Measurements from ENCODE around the gene KCNJ12. TPM values are rescaled to one million over a fixed set of nuclear protein-coding genes. Genes with fewer than 3 reads are reported as not detected.

KCNJ12 gene
- total and polyA plus RNA-seq, 2 of the 4 experiments (the other 2 are of a cell fraction), result under 0.01 to 0.10 TPM

GRCh38 chr17:21464611-21465021, 88.5 kb downstream of the KCNJ12 start:
- Histone ChIP-seq H3K4me2 (ENCODE audit: low read depth, low read length) (no peak overlapping the region), H3K4me1 (ENCODE audit: control insufficient read depth, insufficient read depth, low read length) (no peaks in the 10 kb centered on the region; the same call in 1 of the 2 replicates), H3K27ac (ENCODE audit: insufficient read depth, low read length) (no peak overlapping the region), H3K36me3 (ENCODE audit: control insufficient read depth, insufficient read depth, low read length) (no peaks in the 10 kb centered on the region), H2BK15ac (ENCODE audit: low read depth, low read length) (no peak overlapping the region), H3K9ac (ENCODE audit: low read depth, low read length) (no peak overlapping the region), H3K9me1 (ENCODE audit: insufficient read depth, low read length) (no peaks in the 10 kb centered on the region), H3K56ac (ENCODE audit: extremely low read depth, insufficient read depth, low read length) (no peak overlapping the region), H3K4ac (ENCODE audit: low read depth, low read length) (no peak overlapping the region), H3K18ac (ENCODE audit: low read depth, low read length) (no peak overlapping the region), H2BK120ac (ENCODE audit: low read depth, low read length) (no peak overlapping the region), H4K91ac (ENCODE audit: insufficient read depth, low read depth, low read length) (no peak overlapping the region), H2AK9ac (replicated peaks; ENCODE audit: low read depth, low read length, poor library complexity) (no peak overlapping the region), H3K14ac (replicated peaks; ENCODE audit: low read depth, low read length) (no peak overlapping the region), H4K20me1 (ENCODE audit: insufficient read depth, low read length) (no peaks in the 10 kb centered on the region), H4K5ac (ENCODE audit: low read depth, low read length) (no peak overlapping the region), H2AK5ac (ENCODE audit: low read depth, low read length) (no peak overlapping the region), H3K27me3 (ENCODE audit: control insufficient read depth, insufficient read depth, low read length) (peaks cover 60% of the 10 kb centered on the region), H3K79me1 (ENCODE audit: low read depth in 1 of 2, low read length in 2 of 2) (no peaks in the 10 kb centered on the region), H3K4me3 (ENCODE audit: insufficient read depth, low read depth, low read length) (no peak overlapping the region), H4K8ac (ENCODE audit: low read depth in 2 of 2, low read length in 2 of 2) (no peak overlapping the region), H3K9me3 (ENCODE audit: control insufficient read depth, insufficient read depth, low read length) (no peaks in the 10 kb centered on the region), H2AFZ (replicated peaks; ENCODE audit: low read length, poor library complexity) (no peak overlapping the region), H2BK20ac (ENCODE audit: low read depth, low read length) (no peak overlapping the region), H3K23ac (ENCODE audit: low read depth, low read length) (no peak overlapping the region), H2BK5ac (ENCODE audit: low read depth, low read length, poor library complexity, severe bottlenecking) (no peak overlapping the region)
- no TSS peak for BruUV-seq (replicated peaks)
- in situ Hi-C loops (cut with MboI; ENCODE audit: low sequenced_read_pairs), result loop anchor here (5.0 kb wide), 1 partner anchor 43 kb away; no protein-coding TSS in a partner anchor
- DNase-seq (no peak), ATAC-seq (ENCODE audit: low read depth) (no peak)
- whole genome bisulfite sequencing, 2 experiments (ENCODE audit: extremely low coverage in 2 of 2, insufficient read length in 1 of 2), result no CpG with 5 or more reads among the region's 12 CpGs
- TF ChIP-seq NFE2L2 (IDR thresholded peaks at IDR 0.05; ENCODE audit: low read depth, low read length), result no peak
- TF ChIP-seq RAD21 (IDR thresholded peaks at IDR 0.05; ENCODE audit: low read length), result no peak
- TF ChIP-seq CHD1 (IDR thresholded peaks at IDR 0.05; ENCODE audit: low read depth, low read length), result no peak
- TF ChIP-seq BHLHE40 (IDR thresholded peaks at IDR 0.05; ENCODE audit: low read depth, low read length), result no peak
- TF ChIP-seq CTCF (conservative IDR thresholded peaks at IDR 0.05; ENCODE audit: low read depth, low read length), result no peak
- no peak for TF ChIP-seq RCOR1 (IDR thresholded peaks at IDR 0.05; ENCODE audit: insufficient replicate concordance, low read length)
- TF ChIP-seq FOS (IDR thresholded peaks at IDR 0.05; ENCODE audit: low read depth, low read length), result no peak
- no peak for TF ChIP-seq USF2 (IDR thresholded peaks at IDR 0.05; ENCODE audit: low read depth, low read length)
- TF ChIP-seq POLR2A (IDR thresholded peaks at IDR 0.05; ENCODE audit: low read depth, low read length), result no peak
- no peak for TF ChIP-seq ELK1 (IDR thresholded peaks at IDR 0.05; ENCODE audit: borderline replicate concordance, low read depth, low read length)
- TF ChIP-seq MAZ (IDR thresholded peaks at IDR 0.05; ENCODE audit: borderline replicate concordance, low read depth, low read length), result no peak
- TF ChIP-seq SMC3 (IDR thresholded peaks at IDR 0.05; ENCODE audit: low read depth, low read length), result no peak
- TF ChIP-seq RFX5 (IDR thresholded peaks at IDR 0.05; ENCODE audit: low read depth, low read length), result no peak
- TF ChIP-seq CEBPB (IDR thresholded peaks at IDR 0.05; ENCODE audit: low read depth, low read length), result no peak
- TF ChIP-seq MXI1 (IDR thresholded peaks at IDR 0.05; ENCODE audit: borderline replicate concordance, low read depth, low read length), result no peak
- ChIA-PET CTCF (no interaction called here), POLR2A (ENCODE audit: unreplicated experiment) (no interaction called here)
- intact Hi-C loops (cut with micrococcal nuclease), result no loop called here
- dilution Hi-C loops (cut with HindIII; ENCODE audit: low sequenced_read_pairs, unreplicated experiment), result no loop called here
